ENCODE results near the gene WNT8B.

- TF ChIP-seq POLR2A (IDR thresholded peaks at IDR 0.05; ENCODE audit: low read length): no peak
- no peak for TF ChIP-seq GATA1 (IDR thresholded peaks at IDR 0.05; ENCODE audit: low read depth, low read length)
Observed at GRCh38 chr10:100462709-100463108, at the start of gene WNT8B.

All from erythroblast (primary cell).